IMR-90 (cell line): ENCODE results near the gene SFXN3. TPM values are rescaled to one million over a fixed set of nuclear protein-coding genes. Genes with fewer than 3 reads are reported as not detected.

Experiments
- ATAC-seq: fragments of 200-7000 bp; cut with Tn5 transposase; 2 replicates; pipeline ENCODE4 v1.9.1; 2020; ENCODE audit warnings: low read depth, mild to moderate bottlenecking, moderate library complexity
- BruUV-seq: library from RNA; stranded (reverse); fragments of 400-500 nt; replicated peaks from 2 replicates; lab custom pipeline; 2021; lab: Mats Ljungman, UMichigan
- CTCF ChIA-PET: fragments of 300-600 bp; formaldehyde crosslinking; extraction: SDS; loops from one replicate; lab custom pipeline; 2021; ENCODE audit warnings: antibody characterized with exemption; lab: Yijun Ruan, JAX
- POLR2A ChIA-PET: fragments of 300-600 bp; sonication (Branson Sonifier 250); formaldehyde crosslinking; loops from one replicate; lab custom pipeline; 2022; ENCODE audit warnings: antibody characterized with exemption; ENCODE audit not compliant: unreplicated experiment; lab: Charles Lee
- DNase-seq: peaks from one replicate; pipeline ENCODE4 v3.0.0; 2013
- H2AFZ ChIP-seq: replicated peaks from 2 replicates; pipeline ENCODE3; 2013; ENCODE audit warnings: low read length, mild to moderate bottlenecking; ENCODE audit not compliant: poor library complexity
- H2AK5ac ChIP-seq: 2 replicates; pipeline ENCODE4 v1.6.1; 2013; ENCODE audit warnings: low read depth, low read length, inconsistent platforms
- H2AK9ac ChIP-seq: replicated peaks from 2 replicates; pipeline ENCODE3; 2013; ENCODE audit warnings: mild to moderate bottlenecking, low read depth, low read length, moderate library complexity; ENCODE audit not compliant: poor library complexity
- H2BK120ac ChIP-seq: 2 replicates; pipeline ENCODE4 v1.6.1; 2013; ENCODE audit warnings: low read depth, low read length, inconsistent platforms
- H2BK15ac ChIP-seq: 3 replicates; pipeline ENCODE4 v1.6.1; 2013; ENCODE audit warnings: low read depth, low read length, inconsistent platforms
- H2BK20ac ChIP-seq: 2 replicates; pipeline ENCODE4 v1.6.1; 2013; ENCODE audit warnings: low read depth, mild to moderate bottlenecking, inconsistent platforms, low read length, moderate library complexity
- H2BK5ac ChIP-seq: 2 replicates; pipeline ENCODE4 v1.6.1; 2013; ENCODE audit warnings: mild to moderate bottlenecking, low read depth, low read length, inconsistent platforms; ENCODE audit not compliant: poor library complexity, severe bottlenecking
- H3K14ac ChIP-seq: replicated peaks from 2 replicates; pipeline ENCODE4 v1.6.1; 2013; ENCODE audit warnings: low read depth, low read length, inconsistent platforms
- H3K18ac ChIP-seq: 2 replicates; pipeline ENCODE4 v1.6.1; 2013; ENCODE audit warnings: low read depth, low read length, control low read depth
- H3K23ac ChIP-seq: 2 replicates; pipeline ENCODE4 v1.6.1; 2013; ENCODE audit warnings: low read depth, low read length, inconsistent platforms
- H3K27ac ChIP-seq: 2 replicates; pipeline ENCODE4 v1.5.1; 2013; ENCODE audit warnings: mild to moderate bottlenecking, control low read depth, low read length; ENCODE audit not compliant: insufficient read depth
- H3K27me3 ChIP-seq: 2 replicates; pipeline ENCODE4 v1.6.1; 2013; ENCODE audit warnings: low read length; ENCODE audit not compliant: control insufficient read depth, insufficient read depth
- H3K36me3 ChIP-seq: 2 replicates; pipeline ENCODE4 v1.6.1; 2013; ENCODE audit warnings: low read length, mixed read lengths; ENCODE audit not compliant: control insufficient read depth, insufficient read depth
- H3K4ac ChIP-seq: 2 replicates; pipeline ENCODE4 v1.6.1; 2013; ENCODE audit warnings: low read depth, low read length, inconsistent platforms
- H3K4me1 ChIP-seq: 2 replicates; pipeline ENCODE4 v1.6.1; 2013; ENCODE audit warnings: low read length, mixed read lengths; ENCODE audit not compliant: control insufficient read depth, insufficient read depth
- H3K4me2 ChIP-seq: 2 replicates; pipeline ENCODE4 v1.6.1; 2013; ENCODE audit warnings: low read depth, mild to moderate bottlenecking, control low read depth, low read length, moderate library complexity
- H3K4me3 ChIP-seq: 2 replicates; pipeline ENCODE4 v1.5.1; 2013; ENCODE audit warnings: low read depth, mild to moderate bottlenecking, control low read depth, low read length, moderate library complexity; ENCODE audit not compliant: insufficient read depth
- H3K56ac ChIP-seq: 2 replicates; pipeline ENCODE4 v1.6.1; 2013; ENCODE audit warnings: low read length, inconsistent platforms; ENCODE audit not compliant: insufficient read depth; ENCODE audit errors: extremely low read depth
- H3K79me1 ChIP-seq, 2 experiments: 2 replicates each; pipeline ENCODE4 v1.6.1; 2013; ENCODE audit warnings: low read length in 2 of 2, inconsistent platforms in 1 of 2, low read depth in 1 of 2
- H3K9ac ChIP-seq: 2 replicates; pipeline ENCODE4 v1.6.1; 2013; ENCODE audit warnings: low read depth, low read length, control low read depth
- H3K9me1 ChIP-seq: 2 replicates; pipeline ENCODE4 v1.6.1; 2013; ENCODE audit warnings: low read length, inconsistent platforms; ENCODE audit not compliant: insufficient read depth
- H3K9me3 ChIP-seq: 2 replicates; pipeline ENCODE4 v1.6.1; 2013; ENCODE audit warnings: low read length; ENCODE audit not compliant: control insufficient read depth, insufficient read depth
- H4K20me1 ChIP-seq: 2 replicates; pipeline ENCODE4 v1.6.1; 2013; ENCODE audit warnings: low read length, inconsistent platforms; ENCODE audit not compliant: insufficient read depth
- H4K5ac ChIP-seq: 2 replicates; pipeline ENCODE4 v1.6.1; 2013; ENCODE audit warnings: mild to moderate bottlenecking, low read depth, low read length, control low read depth
- H4K8ac ChIP-seq, 2 experiments: 2 replicates each; pipeline ENCODE4 v1.6.1; 2013; ENCODE audit warnings: low read depth in 2 of 2, low read length in 2 of 2, control low read depth in 1 of 2, inconsistent platforms in 1 of 2
- H4K91ac ChIP-seq: 2 replicates; pipeline ENCODE4 v1.6.1; 2013; ENCODE audit warnings: low read depth, low read length, inconsistent platforms; ENCODE audit not compliant: insufficient read depth
- BHLHE40 ChIP-seq: fragments of 150-350 bp; IDR thresholded peaks from 2 replicates; pipeline ENCODE4 v1.6.1; 2016; ENCODE audit warnings: mild to moderate bottlenecking, low read depth, low read length
- CEBPB ChIP-seq: IDR thresholded peaks from 2 replicates; pipeline ENCODE4 v1.6.1; 2012; ENCODE audit warnings: low read depth, low read length, improper control_type of control experiment
- CHD1 ChIP-seq: IDR thresholded peaks from 2 replicates; pipeline ENCODE4 v1.6.1; 2012; ENCODE audit warnings: low read depth, low read length, improper control_type of control experiment
- FOS ChIP-seq: fragments of 150-350 bp; IDR thresholded peaks from 2 replicates; pipeline ENCODE4 v1.6.1; 2016; ENCODE audit warnings: low read depth, low read length
- MAFK ChIP-seq: IDR thresholded peaks from 2 replicates; pipeline ENCODE4 v1.6.1; 2012; ENCODE audit warnings: low read depth, low read length, improper control_type of control experiment
- MAZ ChIP-seq: IDR thresholded peaks from 2 replicates; pipeline ENCODE4 v1.6.1; 2012; ENCODE audit warnings: low read depth, mild to moderate bottlenecking, low read length, improper control_type of control experiment, moderate library complexity, borderline replicate concordance
- MXI1 ChIP-seq: IDR thresholded peaks from 2 replicates; pipeline ENCODE4 v1.6.1; 2012; ENCODE audit warnings: low read depth, mild to moderate bottlenecking, low read length, moderate library complexity, borderline replicate concordance
- NFE2L2 ChIP-seq: fragments of 150-350 bp; IDR thresholded peaks from 2 replicates; pipeline ENCODE4 v1.6.1; 2016; ENCODE audit warnings: low read depth, mild to moderate bottlenecking, low read length
- POLR2A ChIP-seq: IDR thresholded peaks from 2 replicates; pipeline ENCODE4 v1.6.1; 2012; ENCODE audit warnings: mild to moderate bottlenecking, low read depth, low read length
- RAD21 ChIP-seq: IDR thresholded peaks from 2 replicates; pipeline ENCODE4 v1.6.1; 2012; ENCODE audit warnings: low read length, improper control_type of control experiment
- RCOR1 ChIP-seq: IDR thresholded peaks from 2 replicates; pipeline ENCODE4 v1.6.1; 2012; ENCODE audit warnings: mild to moderate bottlenecking, low read length, improper control_type of control experiment; ENCODE audit not compliant: insufficient replicate concordance
- RFX5 ChIP-seq: IDR thresholded peaks from 2 replicates; pipeline ENCODE4 v1.8.0; 2012; ENCODE audit warnings: low read depth, mild to moderate bottlenecking, low read length, moderate library complexity
- SMC3 ChIP-seq: fragments of 150-350 bp; IDR thresholded peaks from 2 replicates; pipeline ENCODE4 v1.6.1; 2016; ENCODE audit warnings: low read depth, mild to moderate bottlenecking, antibody characterized with exemption, low read length, moderate library complexity
- WGBS, 2 experiments: methylation state at CpG; one replicate each; pipeline versions ENCODE4 v1.1.5 to v1.1.7; 2013; ENCODE audit warnings: missing lambda C conversion rate in 2 of 2; ENCODE audit not compliant: insufficient read length in 1 of 2; ENCODE audit errors: extremely low coverage in 2 of 2; 5-methylcytosine and 5-hydroxymethylcytosine counted together
- dilution Hi-C: fragments of 300-500 bp; cut with HindIII; formaldehyde crosslinking; loops from one replicate; pipeline ENCODE4 v1.14.3; 2018; ENCODE audit warnings: low sequenced_read_pairs; ENCODE audit not compliant: unreplicated experiment
- in situ Hi-C: fragments of 300-500 bp; cut with MboI; formaldehyde crosslinking; loops from 3 replicates; pipeline ENCODE4 v1.14.3; 2019; ENCODE audit warnings: low sequenced_read_pairs, inconsistent platforms, mixed read lengths
- intact Hi-C: fragments of 100-400 bp; cut with micrococcal nuclease; formaldehyde crosslinking; loops from 2 replicates; pipeline ENCODE4 v1.10.0; 2022
- polyA plus RNA-seq, 3 experiments: library from polyadenylated mRNA; depleted of rRNA; stranded (reverse); fragments of >200 nt; gene quantifications; 2 replicates each; pipeline ENCODE4 v1.2.3, GENCODE V29; 2012; ENCODE audit warnings: low replicate concordance in 1 of 3
- total RNA-seq: library from RNA; depleted of rRNA; stranded (reverse); fragments of >200 nt; gene quantifications from 2 replicates; pipeline ENCODE4 v1.2.3, GENCODE V29; 2012
- TF ChIP-seq, protein P1 (sequence below): conservative IDR thresholded peaks from 2 replicates; pipeline ENCODE4 v1.5.1; 2012; ENCODE audit warnings: mild to moderate bottlenecking, low read depth, low read length, improper control_type of control experiment
- TF ChIP-seq, protein P2 (sequence below): fragments of 150-350 bp; IDR thresholded peaks from 2 replicates; pipeline ENCODE4 v1.6.1; 2017; ENCODE audit warnings: mild to moderate bottlenecking, antibody characterized with exemption, low read length, low read depth

The SFXN3 gene
- total and polyA plus RNA-seq, 2 of the 4 experiments (the other 2 are of a cell fraction) = 64.7 to 77.2 TPM

DNA sequence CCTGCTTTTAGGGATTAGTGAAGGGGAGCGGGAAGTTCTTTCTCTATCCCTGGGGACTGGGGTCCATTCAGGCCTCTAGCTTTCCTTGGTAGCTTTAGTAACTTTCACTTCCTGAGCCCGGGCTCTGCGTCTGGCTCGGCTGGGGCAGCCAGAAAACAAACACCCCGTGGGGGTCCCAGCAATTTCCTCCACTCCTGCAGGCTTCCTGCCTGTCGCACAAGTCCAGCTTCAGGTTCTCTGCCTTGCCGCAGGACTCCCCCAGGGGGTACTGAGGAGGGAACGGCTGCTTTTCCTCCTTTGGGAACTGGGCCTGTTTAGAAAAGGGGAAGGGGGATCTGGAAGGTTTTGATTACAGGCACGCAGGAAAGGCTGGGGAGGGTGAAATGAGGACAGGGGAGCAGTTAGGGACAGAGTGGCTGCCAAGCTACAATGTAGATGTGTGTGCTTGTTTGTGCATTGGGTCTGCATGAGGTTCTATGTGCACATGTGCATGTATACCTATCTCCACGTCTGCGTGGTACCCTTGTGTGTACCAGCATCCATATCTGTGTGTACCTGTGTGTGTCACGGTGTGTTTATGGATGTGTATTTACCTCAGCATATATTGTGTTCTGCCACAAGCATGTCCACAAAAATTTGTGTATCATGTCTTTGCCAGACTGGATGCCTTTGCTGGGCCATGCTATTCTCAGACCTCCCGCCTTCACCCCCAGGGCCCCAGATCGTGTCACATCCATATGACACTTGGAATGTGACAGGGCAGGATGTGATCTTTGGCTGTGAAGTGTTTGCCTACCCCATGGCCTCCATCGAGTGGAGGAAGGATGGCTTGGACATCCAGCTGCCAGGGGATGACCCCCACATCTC, 32.7 kb downstream of the SFXN3 start:
- no peak overlapping the region for H2AFZ ChIP-seq
- ChIA-PET CTCF (no interaction called here), POLR2A (interaction anchor here (1.0 kb wide), 1 partner anchor 21 kb away, joined by 4 read pairs; no protein-coding TSS in a partner anchor)
- peak overlapping the region; percentile 30; the same call in 1 of the 2 replicates for H3K4ac ChIP-seq
- intact Hi-C loops (no loop called here), in situ Hi-C loops (no loop called here), dilution Hi-C loops (no loop called here)
- 47% methylated on average over 5 of the region's 15 CpGs; no CpG with 5 or more reads in 1 of the 2 experiments for WGBS, 2 experiments
- BruUV-seq = no TSS peak
- ATAC-seq (no peak), DNase-seq (no peak)
- H3K9ac ChIP-seq = peak overlapping the region; percentile 15; the same call in 1 of the 2 replicates
- no peaks in the 10 kb centered on the region for H3K9me3 ChIP-seq
- H3K14ac ChIP-seq = no peak overlapping the region
- peaks cover 8% of the 10 kb centered on the region for H3K9me1 ChIP-seq
- H3K4me1 ChIP-seq = peaks cover 22% of the 10 kb centered on the region
- peak overlapping the region; percentile 19 for H2AK9ac ChIP-seq
- no peak overlapping the region for H2BK120ac ChIP-seq
- no peak overlapping the region for H4K91ac ChIP-seq
- H3K4me2 ChIP-seq = peak overlapping the region; percentile 97; the same call in 1 of the 2 replicates
- H3K18ac ChIP-seq = no peak overlapping the region
- H3K56ac ChIP-seq = no peak overlapping the region
- H4K5ac ChIP-seq = no peak overlapping the region
- no peak overlapping the region for H2BK15ac ChIP-seq
- H3K36me3 ChIP-seq = no peaks in the 10 kb centered on the region
- peak overlapping the region; percentile 92 for H3K23ac ChIP-seq
- H4K8ac ChIP-seq = peak overlapping the region in 1 of 2 experiments; percentile 28; a peak in 1 of 4 replicates
- no peaks in the 10 kb centered on the region; the same call in none of the 2 replicates for H4K20me1 ChIP-seq
- peak overlapping the region; percentile 37 for H2AK5ac ChIP-seq
- no peak overlapping the region for H3K4me3 ChIP-seq
- no peak overlapping the region for H3K27ac ChIP-seq
- H2BK5ac ChIP-seq = no peak overlapping the region
- no peaks in the 10 kb centered on the region for H3K27me3 ChIP-seq
- peaks cover 0 to 36% of the 10 kb centered on the region in 2 experiments; a peak in 3 of 4 replicates for H3K79me1 ChIP-seq
- no peak overlapping the region for H2BK20ac ChIP-seq
- TF ChIP-seq, protein P1, sequence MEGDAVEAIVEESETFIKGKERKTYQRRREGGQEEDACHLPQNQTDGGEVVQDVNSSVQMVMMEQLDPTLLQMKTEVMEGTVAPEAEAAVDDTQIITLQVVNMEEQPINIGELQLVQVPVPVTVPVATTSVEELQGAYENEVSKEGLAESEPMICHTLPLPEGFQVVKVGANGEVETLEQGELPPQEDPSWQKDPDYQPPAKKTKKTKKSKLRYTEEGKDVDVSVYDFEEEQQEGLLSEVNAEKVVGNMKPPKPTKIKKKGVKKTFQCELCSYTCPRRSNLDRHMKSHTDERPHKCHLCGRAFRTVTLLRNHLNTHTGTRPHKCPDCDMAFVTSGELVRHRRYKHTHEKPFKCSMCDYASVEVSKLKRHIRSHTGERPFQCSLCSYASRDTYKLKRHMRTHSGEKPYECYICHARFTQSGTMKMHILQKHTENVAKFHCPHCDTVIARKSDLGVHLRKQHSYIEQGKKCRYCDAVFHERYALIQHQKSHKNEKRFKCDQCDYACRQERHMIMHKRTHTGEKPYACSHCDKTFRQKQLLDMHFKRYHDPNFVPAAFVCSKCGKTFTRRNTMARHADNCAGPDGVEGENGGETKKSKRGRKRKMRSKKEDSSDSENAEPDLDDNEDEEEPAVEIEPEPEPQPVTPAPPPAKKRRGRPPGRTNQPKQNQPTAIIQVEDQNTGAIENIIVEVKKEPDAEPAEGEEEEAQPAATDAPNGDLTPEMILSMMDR = no peak
- TF ChIP-seq, protein P2, sequence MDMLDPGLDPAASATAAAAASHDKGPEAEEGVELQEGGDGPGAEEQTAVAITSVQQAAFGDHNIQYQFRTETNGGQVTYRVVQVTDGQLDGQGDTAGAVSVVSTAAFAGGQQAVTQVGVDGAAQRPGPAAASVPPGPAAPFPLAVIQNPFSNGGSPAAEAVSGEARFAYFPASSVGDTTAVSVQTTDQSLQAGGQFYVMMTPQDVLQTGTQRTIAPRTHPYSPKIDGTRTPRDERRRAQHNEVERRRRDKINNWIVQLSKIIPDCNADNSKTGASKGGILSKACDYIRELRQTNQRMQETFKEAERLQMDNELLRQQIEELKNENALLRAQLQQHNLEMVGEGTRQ = no peak
- TF ChIP-seq SMC3 (no peak), MAZ (no peak), BHLHE40 (no peak), CEBPB (no peak), NFE2L2 (no peak), RAD21 (no peak), CHD1 (no peak), POLR2A (no peak), RCOR1 (no peak), MAFK (no peak), RFX5 (no peak), FOS (no peak), MXI1 (no peak)
